ENCODE data around the gene MMP14.

DNA sequence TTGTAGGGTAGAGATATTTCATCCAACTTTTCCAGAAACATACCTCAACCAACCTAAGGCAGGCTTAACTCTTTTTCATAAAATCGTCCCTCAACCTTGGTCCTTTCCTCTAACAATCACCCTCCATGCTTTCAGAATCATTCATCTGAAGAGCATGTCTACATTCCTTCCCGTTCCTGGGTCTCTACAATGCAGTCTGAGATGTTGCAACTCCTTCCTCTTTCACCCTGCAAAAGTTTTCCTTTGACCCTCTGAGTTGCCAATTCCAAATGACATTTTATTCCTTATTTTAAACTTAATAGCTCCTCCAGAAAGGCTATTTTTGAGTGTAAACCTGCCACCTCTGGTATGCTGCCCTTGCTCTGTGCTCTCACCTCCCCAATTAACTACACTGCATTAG is 37.9 kb upstream of the MMP14 start:
- no peak for TF ChIP-seq POLR2A (IDR thresholded peaks at IDR 0.05)
- TF ChIP-seq, protein P1, sequence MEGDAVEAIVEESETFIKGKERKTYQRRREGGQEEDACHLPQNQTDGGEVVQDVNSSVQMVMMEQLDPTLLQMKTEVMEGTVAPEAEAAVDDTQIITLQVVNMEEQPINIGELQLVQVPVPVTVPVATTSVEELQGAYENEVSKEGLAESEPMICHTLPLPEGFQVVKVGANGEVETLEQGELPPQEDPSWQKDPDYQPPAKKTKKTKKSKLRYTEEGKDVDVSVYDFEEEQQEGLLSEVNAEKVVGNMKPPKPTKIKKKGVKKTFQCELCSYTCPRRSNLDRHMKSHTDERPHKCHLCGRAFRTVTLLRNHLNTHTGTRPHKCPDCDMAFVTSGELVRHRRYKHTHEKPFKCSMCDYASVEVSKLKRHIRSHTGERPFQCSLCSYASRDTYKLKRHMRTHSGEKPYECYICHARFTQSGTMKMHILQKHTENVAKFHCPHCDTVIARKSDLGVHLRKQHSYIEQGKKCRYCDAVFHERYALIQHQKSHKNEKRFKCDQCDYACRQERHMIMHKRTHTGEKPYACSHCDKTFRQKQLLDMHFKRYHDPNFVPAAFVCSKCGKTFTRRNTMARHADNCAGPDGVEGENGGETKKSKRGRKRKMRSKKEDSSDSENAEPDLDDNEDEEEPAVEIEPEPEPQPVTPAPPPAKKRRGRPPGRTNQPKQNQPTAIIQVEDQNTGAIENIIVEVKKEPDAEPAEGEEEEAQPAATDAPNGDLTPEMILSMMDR (IDR thresholded peaks at IDR 0.05), result no peak

Measured in testis (tissue), 2 donors.